ENCODE data around the gene RBSN. TPM values are rescaled to one million over a fixed set of nuclear protein-coding genes. Genes with fewer than 3 reads are reported as not detected.

Gene RBSN
- total RNA-seq, 1 donor from 2014 or later: 26.0 TPM

- no peak for DNase-seq (ENCODE audit: low spot score)
Measured at GRCh38 chr3:15102256-15102655, 3.3 kb upstream of the RBSN start.

GRCh38 chr3:15099364-15100098 lies 583 bp upstream of the RBSN start:
- DNase-seq (ENCODE audit: low spot score): no peak

- DNase-seq (ENCODE audit: low spot score): no peak
Measured at GRCh38 chr3:15097891-15098290, 1.1 kb downstream of the RBSN start.

GRCh38 chr3:15096046-15096445 lies 2.9 kb downstream of the RBSN start:
- no peak for DNase-seq (ENCODE audit: low spot score)

- no peak for DNase-seq (ENCODE audit: low spot score)
Measured at GRCh38 chr3:15094187-15094875, 4.6 kb downstream of the RBSN start.

- DNase-seq (ENCODE audit: low spot score): no peak
Measured at GRCh38 chr3:15092686-15093085, 6.3 kb downstream of the RBSN start.

GRCh38 chr3:15091575-15091974 lies 7.4 kb downstream of the RBSN start:
- DNase-seq (ENCODE audit: low spot score): no peak

- no peak for DNase-seq (ENCODE audit: low spot score)
Measured at GRCh38 chr3:15089201-15089600, 9.7 kb downstream of the RBSN start.

- no peak for DNase-seq (ENCODE audit: low spot score)
Measured at GRCh38 chr3:15086699-15087098, 12.2 kb downstream of the RBSN start.

- no peak for DNase-seq (ENCODE audit: low spot score)
Measured at GRCh38 chr3:15086263-15086662, 12.7 kb downstream of the RBSN start.

GRCh38 chr3:15083252-15083651 lies 15.7 kb downstream of the RBSN start:
- DNase-seq (ENCODE audit: low spot score): no peak

GRCh38 chr3:15081960-15082664 lies 16.8 kb downstream of the RBSN start:
- no peak for DNase-seq (ENCODE audit: low spot score)

- no peak for DNase-seq (ENCODE audit: low spot score)
Measured at GRCh38 chr3:15079091-15079490, 19.9 kb downstream of the RBSN start.

- no peak for DNase-seq (ENCODE audit: low spot score)
Measured at GRCh38 chr3:15074500-15074899, 24.4 kb downstream of the RBSN start.

- DNase-seq (ENCODE audit: low spot score): no peak
Measured at GRCh38 chr3:15071699-15072098, 27.2 kb downstream of the RBSN start.

GRCh38 chr3:15069441-15069840 lies 29.5 kb downstream of the RBSN start:
- no peak for DNase-seq (ENCODE audit: low spot score)

- DNase-seq (ENCODE audit: low spot score): no peak
Measured at GRCh38 chr3:15066467-15066866, 32.5 kb downstream of the RBSN start.

GRCh38 chr3:15065550-15066007 lies 33.4 kb downstream of the RBSN start:
- no peak for DNase-seq (ENCODE audit: low spot score)

GRCh38 chr3:15064835-15065549 lies 34.0 kb downstream of the RBSN start, which contains the start of gene MRPS25:
Gene MRPS25 (minus strand): TSS chr3:15065315. CDS start chr3:15065194, 121 bp downstream.
- peak; percentile 97 for DNase-seq (ENCODE audit: low spot score)

- no peak for DNase-seq (ENCODE audit: low spot score)
Measured at GRCh38 chr3:15064299-15064834, 34.6 kb downstream of the RBSN start.

- no peak for DNase-seq (ENCODE audit: low spot score)
Measured at GRCh38 chr3:15063656-15064286, 35.2 kb downstream of the RBSN start.

Measured in mesenteric fat pad (tissue), 1 donor.